CD14-positive monocyte (primary cell): ENCODE measurements around the gene ETDA. TPM values are rescaled to one million over a fixed set of nuclear protein-coding genes. Genes with fewer than 3 reads are reported as not detected.
"Not testable (repeated sequence)": the region's sequence is repeated elsewhere in the genome, so short reads cannot be mapped to it uniquely, and the experiment has no call there.

Experiments used
- DNase-seq, 3 donors: peaks; one replicate each; pipeline ENCODE4 v3.0.0-alpha.2; 2011 to 2022
- H2AFZ ChIP-seq: 2 replicates; pipeline ENCODE4 v1.6.0; 2012; ENCODE audit warnings: mild to moderate bottlenecking, low read depth, low read length, inconsistent platforms; ENCODE audit not compliant: insufficient read depth, poor library complexity, severe bottlenecking
- H3K27ac ChIP-seq, 2 donors: 1 replicate in 1 of 2; 2 replicates in 1 of 2; pipeline ENCODE4 v1.5.1; 2012 to 2013; ENCODE audit warnings: low read length in 2 of 2, control low read depth in 1 of 2, inconsistent platforms in 1 of 2, low read depth in 1 of 2, mild to moderate bottlenecking in 1 of 2
- H3K27me3 ChIP-seq, 2 donors: one replicate each; pipeline versions ENCODE4 v1.6.0 to v1.6.1; 2011 to 2013; ENCODE audit warnings: low read length in 2 of 2; ENCODE audit not compliant: control insufficient read depth in 2 of 2, insufficient read depth in 2 of 2
- H3K36me3 ChIP-seq, 2 donors: replicated peaks in 1 of 2; 1 replicate in 1 of 2; 2 replicates in 1 of 2; pipeline versions ENCODE4 v1.5.1 to v1.6.1; 2012 to 2013; ENCODE audit warnings: low read length in 2 of 2, control low read depth in 1 of 2, inconsistent platforms in 1 of 2, mild to moderate bottlenecking in 1 of 2; ENCODE audit not compliant: insufficient read depth in 2 of 2, control insufficient read depth in 1 of 2
- H3K4me1 ChIP-seq, 2 donors: 1 replicate in 1 of 2; 2 replicates in 1 of 2; pipeline versions ENCODE4 v1.5.1 to v1.6.1; 2012 to 2013; ENCODE audit warnings: low read length in 2 of 2, control low read depth in 1 of 2, inconsistent platforms in 1 of 2, mild to moderate bottlenecking in 1 of 2, moderate library complexity in 1 of 2; ENCODE audit not compliant: insufficient read depth in 2 of 2, control insufficient read depth in 1 of 2
- H3K4me2 ChIP-seq: replicated peaks from 2 replicates; pipeline ENCODE3; 2012; ENCODE audit warnings: low read length, moderate library complexity, mild to moderate bottlenecking; ENCODE audit not compliant: poor library complexity, severe bottlenecking; ENCODE audit errors: extremely low read depth
- H3K4me3 ChIP-seq, 3 experiments: fragments of 200-600 bp in 1 of 3; sonication (generic) in 1 of 3; replicated peaks in 1 of 3; 1 replicate in 2 of 3; 2 replicates in 1 of 3; pipeline ENCODE4 v1.5.1; 2011 to 2013; ENCODE audit warnings: low read length in 3 of 3, mild to moderate bottlenecking in 3 of 3, control low read depth in 2 of 3, low read depth in 2 of 3, inconsistent platforms in 1 of 3, moderate library complexity in 1 of 3
- H3K79me2 ChIP-seq: 2 replicates; pipeline ENCODE4 v1.6.0; 2012; ENCODE audit warnings: mild to moderate bottlenecking, control low read depth, inconsistent platforms, low read length, moderate library complexity; ENCODE audit not compliant: insufficient read depth
- H3K9ac ChIP-seq: 2 replicates; pipeline ENCODE4 v1.6.0; 2017; ENCODE audit warnings: low read length, mild to moderate bottlenecking; ENCODE audit not compliant: insufficient read depth, poor library complexity, severe bottlenecking
- H3K9me3 ChIP-seq, 2 donors: replicated peaks in 1 of 2; 1 replicate in 1 of 2; 2 replicates in 1 of 2; pipeline versions ENCODE4 v1.5.1 to v1.6.1; 2012 to 2013; ENCODE audit warnings: low read length in 2 of 2, control low read depth in 1 of 2; ENCODE audit not compliant: control insufficient read depth in 1 of 2, insufficient read depth in 1 of 2
- H4K20me1 ChIP-seq: 2 replicates; pipeline ENCODE4 v1.6.0; 2012; ENCODE audit warnings: mild to moderate bottlenecking, low read length, control low read depth, moderate library complexity; ENCODE audit not compliant: insufficient read depth
- H3K27ac Mint-ChIP-seq, 7 donors: one replicate each; pipeline ENCODE4 v1.8.0; 2020; ENCODE audit warnings: mild to moderate bottlenecking in 7 of 7, mixed read lengths in 7 of 7, moderate library complexity in 6 of 7, inconsistent platforms in 2 of 7
- H3K27me3 Mint-ChIP-seq, 3 donors: one replicate each; pipeline ENCODE4 v1.8.0; 2021 to 2022; ENCODE audit warnings: low read depth in 3 of 3, mild to moderate bottlenecking in 3 of 3, mixed read lengths in 3 of 3, moderate library complexity in 3 of 3, inconsistent platforms in 1 of 3
- H3K36me3 Mint-ChIP-seq, 2 donors: one replicate each; pipeline ENCODE4 v1.8.0; 2020; ENCODE audit warnings: mixed read lengths in 2 of 2, inconsistent platforms in 1 of 2, mild to moderate bottlenecking in 1 of 2
- H3K4me1 Mint-ChIP-seq: one replicate; pipeline ENCODE4 v1.8.0; 2020; ENCODE audit warnings: mild to moderate bottlenecking, mixed read lengths
- H3K4me3 Mint-ChIP-seq, 2 donors: one replicate each; pipeline ENCODE4 v1.8.0; 2020; ENCODE audit warnings: mild to moderate bottlenecking in 2 of 2, mixed read lengths in 2 of 2, moderate library complexity in 1 of 2
- H3K9me3 Mint-ChIP-seq, 7 donors: one replicate each; pipeline ENCODE4 v1.8.0; 2020 to 2022; ENCODE audit warnings: mixed read lengths in 7 of 7, mild to moderate bottlenecking in 6 of 7, moderate library complexity in 6 of 7, inconsistent platforms in 2 of 7
- CTCF ChIP-seq: fragments of 200-600 bp; IDR thresholded peaks from one replicate; pipeline ENCODE4 v1.8.0; 2022; ENCODE audit warnings: antibody characterized with exemption, mild to moderate bottlenecking
- WGBS: methylation state at CpG from one replicate; pipeline ENCODE4 v1.1.5; 2013; ENCODE audit warnings: missing lambda C conversion rate; ENCODE audit not compliant: insufficient coverage; 5-methylcytosine and 5-hydroxymethylcytosine counted together
- intact Hi-C, 2 donors: fragments of 100-400 bp; cut with micrococcal nuclease; formaldehyde crosslinking; loops; one replicate each; pipeline versions ENCODE4 v1.15.0 to v1.15.1; 2023
- polyA plus RNA-seq, 3 donors: library from polyadenylated mRNA; depleted of rRNA in 1 of 3; unstranded in 2 of 3; stranded (reverse) in 1 of 3; fragments of 300-500 nt in 2 of 3; fragments of >200 nt in 1 of 3; fragmentation: Illumina TruSeq in 2 of 3; gene quantifications; 1 replicate in 2 of 3; 2 replicates in 1 of 3; pipeline ENCODE4 v1.2.3, GENCODE V29; 2012 to 2021

The ETDA gene
- polyA plus RNA-seq, 3 donors, result not detected

GRCh38 chrX:135263376-135263775, 11.5 kb downstream of the ETDA start:
- H3K79me2 ChIP-seq, H3K27ac Mint-ChIP-seq: not testable (repeated sequence)

GRCh38 chrX:135264206-135264605, 12.3 kb downstream of the ETDA start:
- Histone ChIP-seq H3K27ac (no peak overlapping the region), H3K4me1 (no peaks in the 10 kb centered on the region), H4K20me1 (no peaks in the 10 kb centered on the region), H3K9ac (no peak overlapping the region), H3K4me2 (no peak overlapping the region), H3K79me2 (no peaks in the 10 kb centered on the region), H3K9me3 (peaks cover 6 to 7% of the 10 kb centered on the region in 2 donors), H2AFZ (no peak overlapping the region), H3K27me3 (no peaks in the 10 kb centered on the region), H3K36me3 (no peaks in the 10 kb centered on the region), H3K4me3 (no peak overlapping the region)
- H3K36me3 Mint-ChIP-seq, result no peaks in the 10 kb centered on the region
- H3K27ac Mint-ChIP-seq, result no peak overlapping the region
- H3K4me3 Mint-ChIP-seq, result no peak overlapping the region
- H3K4me1 Mint-ChIP-seq, result no peaks in the 10 kb centered on the region
- TF ChIP-seq CTCF, result no peak
- H3K9me3 Mint-ChIP-seq, result peaks cover 9 to 28% (median 16%) of the 10 kb centered on the region in 7 donors
- peaks cover 2 to 5% (median 2%) of the 10 kb centered on the region in 3 donors for H3K27me3 Mint-ChIP-seq
- 94% methylated on average over 3 of the region's 4 CpGs for WGBS
- DNase-seq, result no peak
- intact Hi-C loops, result no loop called here

More at GRCh38 chrX:135263376-135263775, 11.5 kb downstream of the ETDA start:
- H3K27me3 ChIP-seq, H2AFZ ChIP-seq, DNase-seq, H3K27ac ChIP-seq, H4K20me1 ChIP-seq, intact Hi-C loops, H3K4me3 ChIP-seq, H3K9ac ChIP-seq, H3K27me3 Mint-ChIP-seq, H3K4me1 Mint-ChIP-seq, H3K4me3 Mint-ChIP-seq, H3K4me1 ChIP-seq, H3K36me3 ChIP-seq, H3K36me3 Mint-ChIP-seq, H3K4me2 ChIP-seq, H3K9me3 ChIP-seq: not testable (repeated sequence)
- peaks cover 9 to 24% (median 12%) of the 10 kb centered on the region in 7 donors for H3K9me3 Mint-ChIP-seq
- WGBS, result 100% methylated on average over 1 of the region's 8 CpGs
